Upper lobe of right lung (tissue), 1 donor: Measurements from ENCODE around the gene ZDHHC13. TPM values are rescaled to one million over a fixed set of nuclear protein-coding genes. Genes with fewer than 3 reads are reported as not detected.

Source experiments
- ATAC-seq: fragments of 200-7000 bp; cut with Tn5 transposase; one replicate; pipeline ENCODE4 v1.9.1; 2020; ENCODE audit warnings: mild to moderate bottlenecking, moderate library complexity
- DNase-seq: peaks from one replicate; pipeline ENCODE4 v3.0.0-alpha.2; 2020
- H3K27ac ChIP-seq: fragments of 200-600 bp; one replicate; pipeline ENCODE4 v1.8.0; 2022
- H3K27me3 ChIP-seq: fragments of 200-600 bp; one replicate; pipeline ENCODE4 v1.8.0; 2022; ENCODE audit warnings: mild to moderate bottlenecking
- H3K36me3 ChIP-seq: fragments of 200-600 bp; one replicate; pipeline ENCODE4 v1.8.0; 2022
- H3K4me1 ChIP-seq: fragments of 200-600 bp; one replicate; pipeline ENCODE4 v1.8.0; 2022
- H3K4me3 ChIP-seq: fragments of 200-600 bp; one replicate; pipeline ENCODE4 v1.8.0; 2022; ENCODE audit warnings: mild to moderate bottlenecking
- H3K9me3 ChIP-seq: fragments of 200-600 bp; one replicate; pipeline ENCODE4 v1.8.0; 2022
- intact Hi-C: fragments of 100-400 bp; cut with DNase I; formaldehyde crosslinking; loops from one replicate; pipeline ENCODE4 v1.11.0; 2022
- total RNA-seq: library from RNA; stranded (reverse); fragmentation: NEBNext Ultra II Directional; extraction: Animal tissue kit (Norgen Biotek cat#: 25700); gene quantifications from one replicate; pipeline ENCODE4 v1.2.1, GENCODE V29; 2021
- TF ChIP-seq, protein P1 (sequence below): fragments of 200-600 bp; IDR thresholded peaks from one replicate; pipeline ENCODE4 v1.8.0; 2022; ENCODE audit warnings: antibody characterized with exemption
- donor health status: DM: no; HTN: yes; CAD: no; lungs with severe emphysema.

ZDHHC13 gene
- total RNA-seq, 1 donor from 2014 or later = 12.2 TPM

DNA sequence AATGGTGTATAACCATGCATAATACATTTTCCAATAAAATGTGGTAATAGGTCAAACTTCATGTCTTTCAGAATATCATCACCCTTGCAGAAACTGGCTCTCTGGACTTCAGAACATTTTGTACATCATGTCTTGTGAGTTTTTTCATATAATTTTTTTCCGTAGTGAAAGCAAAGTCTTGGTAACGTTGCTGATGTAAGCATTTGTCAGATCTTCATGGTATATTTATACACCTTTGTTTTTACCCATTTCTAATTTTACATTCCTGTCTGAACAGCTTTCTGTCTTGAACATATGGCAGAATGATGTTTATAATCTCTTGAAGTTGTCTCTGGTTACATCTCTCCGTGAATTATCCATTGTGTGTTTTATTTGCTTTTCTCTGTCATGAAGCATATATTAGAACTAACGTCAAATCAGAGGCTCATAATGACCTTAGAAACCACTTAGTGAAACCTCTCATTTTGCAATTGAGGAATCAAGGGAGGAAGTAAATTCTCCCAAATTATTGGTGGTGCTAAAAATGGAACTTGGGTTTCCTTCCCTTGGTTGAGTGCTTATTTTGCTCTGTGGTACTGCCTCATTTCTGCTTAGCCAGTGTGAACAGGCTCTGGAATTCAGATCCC is 47.4 kb downstream of the ZDHHC13 start:
- no peak overlapping the region for H3K27ac ChIP-seq
- no peaks in the 10 kb centered on the region for H3K4me1 ChIP-seq
- H3K4me3 ChIP-seq = no peak overlapping the region
- peaks cover 45% of the 10 kb centered on the region for H3K36me3 ChIP-seq
- DNase-seq = no peak
- TF ChIP-seq, protein P1, sequence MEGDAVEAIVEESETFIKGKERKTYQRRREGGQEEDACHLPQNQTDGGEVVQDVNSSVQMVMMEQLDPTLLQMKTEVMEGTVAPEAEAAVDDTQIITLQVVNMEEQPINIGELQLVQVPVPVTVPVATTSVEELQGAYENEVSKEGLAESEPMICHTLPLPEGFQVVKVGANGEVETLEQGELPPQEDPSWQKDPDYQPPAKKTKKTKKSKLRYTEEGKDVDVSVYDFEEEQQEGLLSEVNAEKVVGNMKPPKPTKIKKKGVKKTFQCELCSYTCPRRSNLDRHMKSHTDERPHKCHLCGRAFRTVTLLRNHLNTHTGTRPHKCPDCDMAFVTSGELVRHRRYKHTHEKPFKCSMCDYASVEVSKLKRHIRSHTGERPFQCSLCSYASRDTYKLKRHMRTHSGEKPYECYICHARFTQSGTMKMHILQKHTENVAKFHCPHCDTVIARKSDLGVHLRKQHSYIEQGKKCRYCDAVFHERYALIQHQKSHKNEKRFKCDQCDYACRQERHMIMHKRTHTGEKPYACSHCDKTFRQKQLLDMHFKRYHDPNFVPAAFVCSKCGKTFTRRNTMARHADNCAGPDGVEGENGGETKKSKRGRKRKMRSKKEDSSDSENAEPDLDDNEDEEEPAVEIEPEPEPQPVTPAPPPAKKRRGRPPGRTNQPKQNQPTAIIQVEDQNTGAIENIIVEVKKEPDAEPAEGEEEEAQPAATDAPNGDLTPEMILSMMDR = no peak
- H3K9me3 ChIP-seq = no peaks in the 10 kb centered on the region
- ATAC-seq = no peak
- intact Hi-C loops = no loop called here
- H3K27me3 ChIP-seq = no peaks in the 10 kb centered on the region

DNA sequence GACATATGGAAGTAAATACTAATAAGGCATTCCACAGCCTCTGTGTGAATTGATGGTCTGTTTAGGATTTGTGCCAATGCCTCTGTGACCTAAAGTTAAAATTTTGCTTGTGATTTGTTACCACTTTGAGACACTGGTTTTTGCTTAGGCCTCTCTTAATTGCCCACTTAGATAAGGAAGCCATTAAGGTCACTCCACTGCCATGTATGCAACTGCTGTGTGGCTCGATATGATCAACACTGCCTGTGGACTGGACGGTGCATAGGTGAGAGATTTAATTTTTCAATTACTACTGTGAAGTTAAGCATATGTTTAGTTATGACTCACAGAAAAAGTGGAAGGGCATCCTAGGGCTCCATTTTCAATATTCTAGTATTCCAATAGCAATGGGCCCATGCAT is 47.9 kb downstream of the ZDHHC13 start:
- TF ChIP-seq, protein P1 = no peak
- no peaks in the 10 kb centered on the region for H3K27me3 ChIP-seq
- no peak overlapping the region for H3K4me3 ChIP-seq
- intact Hi-C loops = no loop called here
- H3K27ac ChIP-seq = no peak overlapping the region
- no peaks in the 10 kb centered on the region for H3K9me3 ChIP-seq
- no peaks in the 10 kb centered on the region for H3K4me1 ChIP-seq
- DNase-seq (no peak), ATAC-seq (no peak)
- H3K36me3 ChIP-seq = peaks cover 40% of the 10 kb centered on the region

DNA sequence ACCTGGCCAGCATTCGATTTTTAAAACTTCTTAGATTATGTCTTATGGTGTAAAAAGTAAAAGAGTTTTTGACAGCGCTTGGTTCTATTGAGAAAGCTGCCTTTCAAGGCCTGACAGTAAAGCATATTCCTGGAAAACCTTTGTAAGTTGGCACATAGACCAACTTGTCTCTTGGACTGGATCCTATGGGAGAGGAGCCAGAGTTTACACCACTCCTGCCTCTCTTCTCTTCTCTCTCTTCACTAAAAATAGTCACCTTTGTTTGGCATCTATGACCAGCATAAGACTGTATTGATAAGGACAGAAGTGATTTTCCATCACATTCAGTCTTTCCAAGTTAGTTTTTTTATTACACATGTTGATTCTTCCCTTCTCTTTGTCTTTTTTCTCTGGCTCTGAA is 51.1 kb downstream of the ZDHHC13 start:
- H3K9me3 ChIP-seq = no peaks in the 10 kb centered on the region
- H3K36me3 ChIP-seq = peaks cover 50% of the 10 kb centered on the region
- H3K27ac ChIP-seq = no peak overlapping the region
- intact Hi-C loops = no loop called here
- H3K4me3 ChIP-seq = no peak overlapping the region
- H3K27me3 ChIP-seq = no peaks in the 10 kb centered on the region
- DNase-seq = no peak
- ATAC-seq = no peak
- TF ChIP-seq, protein P1 = no peak
- no peaks in the 10 kb centered on the region for H3K4me1 ChIP-seq

DNA sequence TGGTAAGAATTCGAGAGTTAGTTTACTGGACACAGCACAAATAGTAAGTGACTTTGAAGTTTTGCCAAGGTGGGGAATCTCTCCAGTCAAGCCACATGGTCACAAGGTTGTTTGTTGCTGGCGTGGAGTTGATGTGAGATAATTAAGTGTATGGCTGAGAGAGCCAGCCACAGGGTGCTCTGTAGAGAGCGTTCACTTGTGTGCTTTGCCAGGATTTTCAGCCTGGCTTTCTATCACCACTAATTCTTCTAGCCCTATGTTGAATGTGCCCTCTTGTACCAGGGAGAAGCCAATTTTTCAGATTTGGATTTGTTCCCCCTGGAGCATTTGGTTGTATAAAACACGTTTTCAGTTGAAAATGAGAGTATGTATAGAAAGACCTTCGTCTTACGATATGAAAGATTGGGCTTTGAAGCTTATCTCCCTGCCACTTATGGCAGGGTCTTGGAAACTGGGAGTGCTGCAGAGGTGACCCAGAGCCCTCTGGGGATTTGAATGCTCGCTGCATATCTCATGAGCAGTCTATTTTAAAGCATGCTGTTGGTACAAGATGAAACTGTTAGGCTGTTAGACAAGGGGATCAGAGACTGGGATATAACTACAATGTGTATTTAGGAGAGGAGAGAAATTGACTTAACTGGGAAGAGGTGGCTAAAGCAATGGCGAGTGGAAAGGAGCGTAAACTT is 56.2 kb downstream of the ZDHHC13 start:
- intact Hi-C loops = no loop called here
- TF ChIP-seq, protein P1 = no peak
- H3K4me3 ChIP-seq = no peak overlapping the region
- no peaks in the 10 kb centered on the region for H3K9me3 ChIP-seq
- H3K27ac ChIP-seq = no peak overlapping the region
- no peak for DNase-seq
- H3K27me3 ChIP-seq = no peaks in the 10 kb centered on the region
- peaks cover 35% of the 10 kb centered on the region for H3K36me3 ChIP-seq
- no peak for ATAC-seq
- H3K4me1 ChIP-seq = no peaks in the 10 kb centered on the region

DNA sequence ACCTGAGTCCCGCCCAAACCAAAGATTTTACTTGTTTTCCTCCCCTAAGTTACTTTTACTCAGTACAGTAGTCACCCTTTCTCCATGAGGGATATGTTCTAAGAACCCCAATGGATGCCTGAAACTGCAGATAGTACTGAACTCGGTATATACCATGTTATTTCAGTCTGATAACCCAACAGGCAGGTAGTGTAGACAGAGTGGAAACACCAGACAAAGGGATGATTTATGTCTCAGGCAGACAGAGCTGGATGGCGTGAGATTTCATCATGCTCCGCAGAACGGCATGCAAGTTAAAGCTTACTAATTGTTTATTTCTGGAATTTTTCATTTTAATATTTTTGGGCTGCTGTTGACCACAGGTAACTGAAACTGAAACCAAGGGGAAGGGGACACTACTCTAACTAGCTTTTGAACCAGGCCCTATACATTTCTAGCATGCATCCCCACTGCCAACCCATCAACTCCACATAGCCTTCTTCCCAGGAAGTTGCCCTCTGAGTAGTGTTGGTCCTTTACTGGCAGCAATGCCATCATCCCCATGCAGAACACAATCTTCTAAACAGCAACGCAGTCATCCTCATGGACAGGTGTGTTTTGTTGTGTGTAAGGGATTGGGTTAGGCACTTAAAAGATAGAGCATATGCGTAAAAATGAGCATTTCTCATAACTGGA is 57.1 kb downstream of the ZDHHC13 start:
- DNase-seq = no peak
- no peaks in the 10 kb centered on the region for H3K4me1 ChIP-seq
- no peak overlapping the region for H3K27ac ChIP-seq
- H3K4me3 ChIP-seq = no peak overlapping the region
- peaks cover 25% of the 10 kb centered on the region for H3K36me3 ChIP-seq
- no peaks in the 10 kb centered on the region for H3K9me3 ChIP-seq
- TF ChIP-seq, protein P1 = no peak
- intact Hi-C loops = no loop called here
- no peaks in the 10 kb centered on the region for H3K27me3 ChIP-seq
- no peak for ATAC-seq
